GM21619 (cell line): ENCODE data around the gene DFFA.
"Not testable (repeated sequence)": the region's sequence is repeated elsewhere in the genome, so short reads cannot be mapped to it uniquely, and the experiment has no call there.

Experiments used
- ATAC-seq: cut with Tn5 transposase; IDR thresholded peaks from one replicate; pipeline ENCODE4 v1.9.1; 2021; ENCODE audit not compliant: unreplicated experiment

Gene DFFA

GRCh38 chr1:10467078-10467477 lies 5.3 kb downstream of the DFFA start:
- no peak for ATAC-seq

DNA sequence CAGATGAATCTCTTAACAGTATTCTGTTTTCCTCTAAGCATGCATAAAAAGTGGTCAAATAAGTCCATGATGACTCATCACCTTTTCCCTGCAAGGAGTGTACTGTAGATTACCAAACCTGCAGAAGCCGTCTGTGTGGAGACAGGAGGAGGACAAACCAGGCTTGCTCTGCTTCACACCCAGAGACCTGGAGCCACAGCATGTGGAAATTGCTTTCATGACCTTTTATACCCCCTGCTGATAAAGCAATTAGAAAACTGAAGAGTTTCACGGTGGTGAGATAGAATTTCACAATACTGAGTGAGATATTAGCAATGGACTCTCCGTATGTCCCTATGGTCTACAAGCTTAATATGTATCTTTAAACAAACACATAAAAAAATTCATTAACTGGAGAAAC lies 13.1 kb downstream of the DFFA start:
- no peak for ATAC-seq

- no peak for ATAC-seq
These were observed 14.5 kb downstream of the DFFA start for GRCh38 chr1:10457875-10458274.

- ATAC-seq, result not testable (repeated sequence)
These were observed 14.9 kb downstream of the DFFA start for GRCh38 chr1:10457462-10457861.

DNA sequence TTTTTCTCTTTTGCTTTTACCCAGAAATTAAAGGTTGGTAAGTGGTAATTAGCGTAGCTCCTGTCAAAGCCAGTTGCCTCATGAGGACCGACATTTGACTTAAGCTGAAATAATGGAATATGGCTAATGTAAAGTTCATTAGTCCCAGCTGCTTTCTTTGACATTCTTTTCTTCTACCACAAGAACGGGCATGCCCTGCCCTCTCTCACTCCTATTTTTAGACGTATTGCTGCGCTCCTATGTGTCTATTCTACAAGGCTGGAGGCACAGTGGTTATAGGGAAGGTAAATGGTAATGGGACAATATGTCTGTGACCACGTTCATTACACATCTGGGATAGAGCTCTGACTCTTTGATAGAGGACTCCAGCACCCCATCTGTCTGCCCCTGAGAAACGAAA lies 15.7 kb downstream of the DFFA start:
- no peak for ATAC-seq

DNA sequence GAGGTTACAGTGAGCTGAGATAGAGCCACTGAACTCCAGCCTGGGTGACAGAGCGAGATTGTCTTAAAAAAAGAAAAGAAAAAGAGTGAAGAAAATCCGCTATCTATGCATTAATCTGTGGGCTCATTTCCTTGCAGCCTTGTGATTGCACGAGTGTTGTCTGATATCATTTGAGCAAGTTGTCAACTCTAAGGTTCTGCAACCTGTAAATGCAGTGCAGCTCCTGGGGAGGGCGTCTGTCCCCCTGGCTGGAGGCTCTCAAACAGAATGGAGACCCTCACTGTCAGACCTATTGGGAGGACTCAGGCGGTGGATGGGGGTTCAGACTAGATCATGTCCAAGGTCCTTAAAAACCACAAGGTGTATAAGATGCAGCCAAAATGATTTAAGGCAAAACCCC lies 16.3 kb downstream of the DFFA start:
- no peak for ATAC-seq

DNA sequence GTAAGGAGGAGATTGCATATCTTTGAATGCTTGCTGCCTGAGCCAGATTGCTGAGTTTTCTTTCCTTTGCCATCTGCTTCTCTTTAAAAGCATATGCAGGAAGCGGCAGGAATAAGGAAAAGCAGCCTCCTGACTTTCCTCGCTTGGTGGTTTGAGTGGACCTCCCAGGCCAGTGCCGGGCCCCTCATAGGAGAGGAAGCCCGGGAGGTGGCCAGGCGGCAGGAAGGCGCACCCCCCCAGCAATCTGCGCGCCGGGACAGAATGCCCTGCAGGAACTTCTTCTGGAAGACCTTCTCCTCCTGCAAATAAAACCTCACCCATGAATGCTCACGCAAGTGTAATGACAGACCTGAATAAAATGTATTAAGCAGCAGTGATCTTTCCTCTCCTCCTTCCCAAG lies 21.0 kb downstream of the DFFA start:
- ATAC-seq, result no peak

DNA sequence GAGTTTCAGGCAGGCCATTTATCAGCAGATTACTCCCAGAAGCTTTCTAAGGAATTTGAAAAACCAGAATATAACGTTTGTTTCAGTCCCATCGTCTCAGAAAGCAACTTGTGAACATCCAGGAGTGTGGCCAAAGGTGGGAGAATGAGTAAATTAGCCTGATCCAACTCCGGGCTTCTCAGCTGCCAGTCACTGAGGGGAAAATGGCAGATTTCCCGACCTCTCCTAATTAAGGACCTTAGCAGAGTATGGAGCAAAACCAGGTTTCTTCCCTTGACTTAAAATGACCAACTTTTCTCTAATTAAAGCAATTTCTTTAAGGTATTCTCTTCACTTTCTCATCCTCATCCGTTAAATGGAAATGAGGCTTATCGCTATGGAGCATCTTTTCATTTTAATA lies 21.5 kb downstream of the DFFA start:
- ATAC-seq, result no peak

GRCh38 chr1:10450156-10450814 lies 22.0 kb downstream of the DFFA start:
- ATAC-seq, result no peak

DNA sequence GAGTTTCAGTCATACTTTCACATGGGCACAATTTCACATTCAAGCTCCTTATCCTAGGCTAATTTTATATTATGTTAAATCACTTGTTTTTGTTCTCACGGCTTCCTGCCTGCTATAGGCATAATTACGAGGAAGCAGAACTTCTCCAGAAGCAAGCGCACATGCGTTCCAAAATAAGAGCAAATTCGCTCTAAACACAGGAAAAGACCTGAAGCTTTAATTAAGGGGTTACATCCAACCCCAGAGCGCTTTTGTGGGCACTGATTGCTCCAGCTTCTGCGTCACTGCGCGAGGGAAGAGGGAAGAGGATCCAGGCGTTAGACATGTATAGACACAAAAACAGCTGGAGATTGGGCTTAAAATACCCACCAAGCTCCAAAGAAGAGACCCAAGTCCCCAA lies 22.6 kb downstream of the DFFA start, which contains the start of gene CORT:
Gene CORT (plus strand): TSS at position 281 of the 400 bp plus-strand sequence. CDS start 193 bp downstream, outside the sequence.
- ATAC-seq, result no peak

GRCh38 chr1:10446790-10447422 lies 25.4 kb downstream of the DFFA start:
- no peak for ATAC-seq

DNA sequence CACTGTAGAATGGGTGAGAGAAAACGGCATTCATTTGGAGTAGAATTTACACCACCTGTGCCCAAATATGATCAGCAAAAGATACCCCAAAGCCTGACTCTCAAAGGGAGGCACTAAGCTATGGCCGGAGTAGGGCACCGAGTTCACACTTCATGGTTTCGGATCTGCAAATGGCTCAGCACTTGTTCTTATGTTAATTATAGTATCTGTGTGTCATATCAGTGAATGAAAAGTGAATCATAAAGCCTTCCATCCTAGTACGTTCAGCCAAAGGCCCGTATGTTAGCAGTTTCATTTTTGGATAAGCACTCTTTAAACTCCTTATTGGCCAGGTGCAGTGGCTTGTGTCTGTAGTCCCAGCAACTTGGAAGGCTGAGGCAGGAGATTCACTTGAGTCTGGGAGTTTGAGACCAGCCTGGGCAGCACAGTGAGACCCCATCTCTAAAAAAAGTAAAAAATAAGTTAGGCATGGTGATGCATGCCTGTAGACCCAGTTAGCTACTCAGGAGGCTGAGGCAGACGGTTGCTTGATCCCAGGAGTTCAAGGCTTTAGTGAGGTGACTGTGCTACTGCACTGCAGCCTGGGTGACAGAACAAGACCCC lies 27.4 kb downstream of the DFFA start:
- ATAC-seq, result no peak

DNA sequence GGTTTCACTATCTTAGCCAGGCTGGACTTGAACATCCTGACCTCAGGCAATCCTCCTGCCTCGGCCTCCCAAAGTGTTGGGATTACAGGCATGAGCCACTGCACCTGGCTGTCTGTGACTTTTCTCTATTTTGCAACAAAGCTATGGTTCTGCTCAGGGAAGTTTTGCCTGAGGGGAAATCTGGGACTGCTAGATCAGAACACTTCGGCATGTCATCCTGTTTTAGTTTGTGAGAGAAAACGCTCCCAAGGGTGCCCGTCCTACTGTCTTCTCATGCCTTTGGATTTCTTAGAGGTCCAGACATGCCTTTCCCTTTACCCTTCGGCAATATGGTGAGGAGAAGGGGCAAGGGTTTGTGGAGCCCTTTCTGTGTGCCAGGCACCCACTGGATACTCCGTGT lies 28.1 kb downstream of the DFFA start:
- ATAC-seq, result no peak

DNA sequence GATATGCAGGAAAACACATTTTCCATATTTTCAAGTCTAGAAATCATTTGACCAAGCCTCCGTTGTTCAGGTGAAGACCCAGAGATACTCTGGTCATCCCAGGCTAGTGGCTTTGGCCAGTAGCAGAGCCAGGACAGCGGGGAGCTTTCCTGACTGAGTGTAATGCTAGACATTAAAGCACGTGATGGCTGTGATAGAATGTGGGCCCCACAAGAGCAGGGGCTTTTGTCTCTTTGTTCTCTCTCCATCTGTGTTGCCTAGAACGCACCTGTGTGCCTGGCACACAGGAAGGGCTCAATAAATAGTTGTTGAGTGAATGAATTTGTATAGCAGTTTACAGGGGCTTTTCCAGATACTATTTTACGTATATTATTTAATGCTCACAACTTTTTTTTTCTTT lies 31.5 kb downstream of the DFFA start:
- ATAC-seq, result no peak

- no peak for ATAC-seq
These were observed 32.0 kb downstream of the DFFA start for GRCh38 chr1:10440305-10440704.

GRCh38 chr1:10438677-10439163 lies 33.6 kb downstream of the DFFA start:
- no peak for ATAC-seq

DNA sequence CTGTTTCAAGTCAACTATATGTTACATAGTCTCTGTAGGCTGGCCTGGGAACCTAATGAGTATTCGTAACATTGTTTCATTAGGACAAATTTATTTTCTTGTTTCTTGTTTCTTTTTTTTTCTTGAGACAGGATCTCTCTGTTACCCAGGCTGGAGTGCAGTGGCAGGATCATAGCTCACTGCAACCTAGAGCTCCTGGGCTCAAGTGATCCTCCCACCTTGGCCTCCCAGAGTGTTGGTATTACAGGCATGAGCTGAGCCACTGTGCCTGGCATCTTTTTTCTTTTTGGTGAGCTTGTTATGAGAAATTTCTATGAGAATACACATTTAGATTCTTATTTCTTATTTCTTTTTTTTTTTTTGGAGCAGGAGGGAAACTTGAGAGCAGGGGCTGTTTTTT lies 35.3 kb downstream of the DFFA start:
- ATAC-seq, result no peak

GRCh38 chr1:10434590-10434989 lies 37.7 kb downstream of the DFFA start:
- ATAC-seq, result no peak

GRCh38 chr1:10433790-10434189 lies 38.5 kb downstream of the DFFA start:
- no peak for ATAC-seq

DNA sequence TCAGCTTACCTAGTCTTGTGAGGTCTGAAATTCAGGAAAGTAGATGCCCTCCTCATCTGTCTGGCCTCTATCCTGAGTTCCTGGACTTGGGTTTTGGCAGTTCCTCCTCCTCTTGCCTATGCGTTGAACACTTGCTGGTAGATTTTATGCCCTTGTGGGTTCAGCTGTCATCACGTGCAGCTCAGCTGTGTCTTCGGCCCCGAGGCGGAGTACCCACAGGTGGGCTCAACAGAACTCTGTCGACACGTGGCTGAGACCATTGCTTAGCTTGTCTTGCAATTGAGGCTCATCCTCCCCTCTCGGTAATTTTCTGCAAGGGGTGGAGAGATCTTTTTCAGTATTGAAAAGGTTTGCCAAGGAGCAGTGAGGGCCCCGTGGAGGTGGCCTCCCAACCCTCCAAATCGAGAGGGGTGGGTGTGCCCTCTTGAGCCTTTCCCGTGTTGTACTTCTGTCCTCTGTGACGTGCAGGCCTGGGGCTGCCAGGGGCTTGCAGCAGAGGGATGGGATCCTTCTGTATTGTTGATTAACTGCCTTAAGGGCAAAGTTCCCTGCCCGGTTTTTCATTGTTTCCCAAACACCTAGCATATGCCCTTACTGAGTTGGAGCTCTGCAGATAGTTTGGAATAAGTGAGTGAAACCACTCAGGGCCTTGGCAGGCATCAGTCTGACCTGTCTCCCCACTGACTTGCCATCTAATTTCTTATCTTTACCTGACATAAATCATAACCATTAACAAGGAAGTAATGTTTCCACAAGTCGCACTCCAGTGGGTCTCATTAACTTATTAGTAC lies 39.2 kb downstream of the DFFA start:
- no peak for ATAC-seq

DNA sequence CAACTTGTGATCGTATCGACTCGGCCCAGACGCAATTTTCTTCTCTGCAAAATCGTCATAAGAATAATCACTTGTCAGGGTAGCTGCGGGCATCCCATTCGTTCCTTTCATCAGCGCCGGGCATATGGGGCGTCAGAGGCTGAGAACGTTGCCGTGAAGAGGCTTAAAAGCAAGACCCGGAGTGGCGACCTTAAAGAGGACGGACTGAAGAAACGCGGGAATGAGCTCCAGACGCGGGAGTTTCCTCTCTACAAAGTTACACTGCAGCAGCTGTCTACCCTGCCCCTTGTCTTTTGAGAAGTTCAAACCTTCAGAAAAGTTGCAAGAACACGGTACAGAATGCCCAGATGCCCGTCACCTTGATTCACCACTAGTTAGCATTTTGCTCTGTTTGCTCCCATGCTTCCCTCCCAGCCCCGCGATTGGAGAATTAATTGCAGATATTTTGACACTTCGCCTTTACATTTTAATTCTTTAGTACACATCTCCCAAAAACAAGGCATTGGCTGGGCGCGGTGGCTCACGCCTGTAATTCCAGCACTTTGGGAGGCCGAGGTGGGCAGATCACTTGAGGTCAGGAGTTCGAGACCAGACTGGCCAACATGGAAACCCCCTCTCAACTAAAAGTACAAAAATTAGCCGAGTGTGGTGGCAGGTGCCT lies 41.1 kb downstream of the DFFA start:
- ATAC-seq, result no peak
